Activated T-helper 2 cell treated with anti-CD3 and anti-CD28 coated beads, Interferon-gamma antibody, Interleukin-2, Interleukin-4, amounts not matched to agents 10 μg/mL and 5 μg/mL and 100 μg/mL, durations not matched to agents 14 hours and 24 hours and 36 hours (primary cell): ENCODE results near the gene PPP2R2C. TPM values are rescaled to one million over a fixed set of nuclear protein-coding genes. Genes with fewer than 3 reads are reported as not detected.
A peak's percentile ranks its signal among the peaks of the same experiment; 100 is the strongest.

Experiments
- DNase-seq: peaks from one replicate; pipeline ENCODE4 v3.0.0; 2021; ENCODE audit warnings: low spot score
- H3K27ac Mint-ChIP-seq: one replicate; pipeline ENCODE4 v1.8.0; 2021; ENCODE audit warnings: mixed read lengths
- H3K27me3 Mint-ChIP-seq: one replicate; pipeline ENCODE4 v1.8.0; 2021; ENCODE audit warnings: low read depth, mixed read lengths
- H3K36me3 Mint-ChIP-seq: one replicate; pipeline ENCODE4 v1.8.0; 2021; ENCODE audit warnings: low read depth, mixed read lengths
- H3K4me1 Mint-ChIP-seq: one replicate; pipeline ENCODE4 v1.8.0; 2021; ENCODE audit warnings: low read depth, mixed read lengths
- H3K4me3 Mint-ChIP-seq: one replicate; pipeline ENCODE4 v1.8.0; 2021; ENCODE audit warnings: low read depth, mild to moderate bottlenecking, moderate library complexity, mixed read lengths
- H3K9me3 Mint-ChIP-seq: one replicate; pipeline ENCODE4 v1.8.0; 2021; ENCODE audit warnings: mixed read lengths
- intact Hi-C: fragments of 100-400 bp; cut with micrococcal nuclease; formaldehyde crosslinking; loops from one replicate; pipeline ENCODE4 v1.15.1; 2023
- total RNA-seq: library from RNA; stranded (reverse); gene quantifications from 2 replicates; pipeline ENCODE4 v1.2.3, GENCODE V29; 2022

The PPP2R2C gene
- total RNA-seq, 1 donor from 2014 or later: not detected

GRCh38 chr4:6377626-6378492 is 94.6 kb downstream of the PPP2R2C start:
- no peaks in the 10 kb centered on the region for H3K4me1 Mint-ChIP-seq
- peaks cover 7% of the 10 kb centered on the region for H3K27me3 Mint-ChIP-seq
- intact Hi-C loops: no loop called here
- H3K36me3 Mint-ChIP-seq: no peaks in the 10 kb centered on the region
- no peaks in the 10 kb centered on the region for H3K9me3 Mint-ChIP-seq
- DNase-seq: no peak
- H3K27ac Mint-ChIP-seq: no peak overlapping the region
- no peak overlapping the region for H3K4me3 Mint-ChIP-seq

GRCh38 chr4:6375620-6376295 is 96.7 kb downstream of the PPP2R2C start:
- Mint-ChIP-seq H3K36me3 (no peaks in the 10 kb centered on the region), H3K4me3 (no peak overlapping the region), H3K27ac (no peak overlapping the region), H3K9me3 (no peaks in the 10 kb centered on the region), H3K27me3 (peaks cover 7% of the 10 kb centered on the region), H3K4me1 (no peaks in the 10 kb centered on the region)
- no peak for DNase-seq
- intact Hi-C loops: no loop called here

DNA sequence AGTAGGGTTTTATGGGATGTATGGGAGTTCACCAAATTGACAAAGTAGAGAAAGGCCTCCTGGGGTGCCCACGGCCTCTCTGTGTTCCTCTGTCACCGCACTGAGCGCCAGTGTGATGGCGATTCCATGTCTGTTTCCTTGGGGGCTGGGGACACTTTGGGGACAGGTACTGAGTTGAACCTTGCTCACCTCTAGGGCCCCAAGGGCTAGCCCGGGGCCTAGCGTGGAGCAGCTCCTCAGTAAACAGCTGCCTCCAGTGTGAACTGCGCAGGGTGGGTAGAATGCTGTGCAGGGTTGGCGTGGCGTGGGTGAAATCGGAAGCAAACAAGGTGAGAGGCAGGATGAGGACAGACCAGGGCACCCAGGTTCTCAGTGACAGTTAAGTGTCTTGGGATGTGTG is 97.8 kb downstream of the PPP2R2C start:
- intact Hi-C loops: no loop called here
- Mint-ChIP-seq H3K9me3 (no peaks in the 10 kb centered on the region), H3K27me3 (peaks cover 4% of the 10 kb centered on the region), H3K4me3 (no peak overlapping the region), H3K4me1 (no peaks in the 10 kb centered on the region), H3K36me3 (no peaks in the 10 kb centered on the region), H3K27ac (no peak overlapping the region)
- no peak for DNase-seq

DNA sequence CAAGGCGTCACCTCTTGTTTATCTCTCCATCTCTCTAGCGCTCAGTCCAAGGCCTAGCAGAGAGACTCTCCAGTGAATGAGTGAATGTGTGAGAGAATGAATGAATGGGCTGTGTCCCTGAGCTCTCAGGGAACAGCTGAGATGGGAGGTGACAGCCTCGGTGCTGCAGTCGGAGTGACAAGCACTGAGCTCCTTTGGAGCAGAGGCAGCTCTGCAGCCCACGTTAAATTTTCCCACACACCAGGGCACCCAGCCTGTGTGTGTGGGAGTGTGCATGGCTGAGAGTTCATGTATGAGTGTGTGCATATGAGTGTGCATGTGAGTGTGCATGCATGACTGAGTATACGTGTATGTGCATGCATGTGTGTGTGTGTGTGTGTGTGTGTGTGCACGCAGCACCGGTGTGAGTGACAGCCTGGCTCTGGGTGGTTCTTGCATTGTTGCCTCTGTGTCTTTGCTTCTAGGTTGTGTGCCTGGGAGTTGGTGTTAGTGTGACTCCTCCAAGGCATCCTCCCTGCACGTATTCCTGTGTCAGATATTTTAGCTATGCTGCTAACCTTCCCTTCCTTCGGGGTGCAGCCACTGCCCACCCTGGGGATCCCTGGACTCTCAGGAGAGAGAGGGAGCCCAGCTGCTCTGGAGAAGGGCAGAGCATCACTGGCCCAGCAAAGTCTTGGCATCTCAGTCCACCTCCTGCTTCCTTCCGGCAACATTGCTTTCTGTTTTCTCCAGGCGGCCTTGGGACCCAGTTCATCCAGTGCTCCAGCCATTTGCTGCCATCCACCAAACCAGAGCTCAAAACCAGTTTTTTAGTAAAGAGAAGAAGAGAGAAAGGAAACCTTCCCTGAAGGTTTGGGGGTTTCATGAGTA is 98.6 kb downstream of the PPP2R2C start:
- intact Hi-C loops: no loop called here
- Mint-ChIP-seq H3K9me3 (no peaks in the 10 kb centered on the region), H3K4me1 (no peaks in the 10 kb centered on the region), H3K27me3 (peaks cover under 1% of the 10 kb centered on the region), H3K36me3 (no peaks in the 10 kb centered on the region), H3K4me3 (no peak overlapping the region), H3K27ac (no peak overlapping the region)
- no peak for DNase-seq

GRCh38 chr4:6372649-6373525 is 99.5 kb downstream of the PPP2R2C start:
- Mint-ChIP-seq H3K27ac (no peak overlapping the region), H3K4me3 (no peak overlapping the region), H3K36me3 (no peaks in the 10 kb centered on the region), H3K4me1 (no peaks in the 10 kb centered on the region), H3K9me3 (no peaks in the 10 kb centered on the region), H3K27me3 (no peaks in the 10 kb centered on the region)
- intact Hi-C loops: no loop called here
- peak; percentile 11 for DNase-seq

GRCh38 chr4:6371812-6372211 is 100.6 kb downstream of the PPP2R2C start:
- H3K4me3 Mint-ChIP-seq: no peak overlapping the region
- no peak overlapping the region for H3K27ac Mint-ChIP-seq
- no peak for DNase-seq
- intact Hi-C loops: no loop called here
- H3K4me1 Mint-ChIP-seq: no peaks in the 10 kb centered on the region
- H3K27me3 Mint-ChIP-seq: no peaks in the 10 kb centered on the region
- H3K9me3 Mint-ChIP-seq: no peaks in the 10 kb centered on the region
- H3K36me3 Mint-ChIP-seq: no peaks in the 10 kb centered on the region

- DNase-seq: no peak
- no peaks in the 10 kb centered on the region for H3K4me1 Mint-ChIP-seq
- no peaks in the 10 kb centered on the region for H3K36me3 Mint-ChIP-seq
- no peaks in the 10 kb centered on the region for H3K9me3 Mint-ChIP-seq
- no peak overlapping the region for H3K4me3 Mint-ChIP-seq
- H3K27ac Mint-ChIP-seq: no peak overlapping the region
- intact Hi-C loops: no loop called here
- no peaks in the 10 kb centered on the region for H3K27me3 Mint-ChIP-seq
These were observed 101.1 kb downstream of the PPP2R2C start for GRCh38 chr4:6371271-6371670.

DNA sequence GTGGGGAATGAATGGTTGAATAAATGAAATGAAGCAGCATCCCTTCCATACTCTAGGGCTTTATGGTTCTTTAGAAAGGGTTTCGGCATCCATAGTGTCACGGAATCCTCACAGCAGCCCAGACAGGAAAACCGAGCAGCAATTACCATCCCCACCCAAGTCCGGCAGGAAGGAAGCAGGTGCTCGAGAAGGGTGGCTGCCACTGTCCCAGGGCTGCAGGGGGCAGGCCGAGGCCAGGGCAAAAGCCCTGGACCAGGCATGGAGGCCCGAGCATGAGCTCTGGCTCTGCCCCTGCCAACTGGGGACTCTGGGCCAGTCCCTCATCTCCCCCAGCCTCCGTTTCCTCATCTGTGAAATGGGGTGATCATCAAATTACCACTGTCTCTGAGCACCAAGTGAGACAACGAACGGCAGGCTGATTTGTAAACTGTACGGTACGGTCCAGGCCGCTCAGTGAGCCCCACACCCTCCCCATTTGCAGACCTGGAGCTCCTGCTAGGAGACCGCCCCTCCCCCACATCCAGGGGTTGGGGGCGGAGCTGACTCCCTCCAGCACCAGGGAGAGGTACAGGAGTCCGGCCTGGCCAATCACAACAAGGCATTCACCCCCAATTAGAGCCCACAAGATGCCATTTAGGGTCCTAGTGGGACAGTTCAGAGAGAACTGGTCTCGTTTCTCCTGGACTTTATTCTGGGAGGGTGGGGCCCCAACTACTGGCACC is 102.3 kb downstream of the PPP2R2C start:
- Mint-ChIP-seq H3K36me3 (no peaks in the 10 kb centered on the region), H3K27ac (no peak overlapping the region), H3K9me3 (no peaks in the 10 kb centered on the region), H3K27me3 (no peaks in the 10 kb centered on the region), H3K4me1 (no peaks in the 10 kb centered on the region), H3K4me3 (no peak overlapping the region)
- no peak for DNase-seq
- intact Hi-C loops: no loop called here

- Mint-ChIP-seq H3K4me3 (no peak overlapping the region), H3K4me1 (no peaks in the 10 kb centered on the region), H3K27ac (no peak overlapping the region), H3K9me3 (no peaks in the 10 kb centered on the region), H3K27me3 (no peaks in the 10 kb centered on the region), H3K36me3 (no peaks in the 10 kb centered on the region)
- no peak for DNase-seq
- intact Hi-C loops: no loop called here
These were observed 102.9 kb downstream of the PPP2R2C start for GRCh38 chr4:6369511-6369910.

DNA sequence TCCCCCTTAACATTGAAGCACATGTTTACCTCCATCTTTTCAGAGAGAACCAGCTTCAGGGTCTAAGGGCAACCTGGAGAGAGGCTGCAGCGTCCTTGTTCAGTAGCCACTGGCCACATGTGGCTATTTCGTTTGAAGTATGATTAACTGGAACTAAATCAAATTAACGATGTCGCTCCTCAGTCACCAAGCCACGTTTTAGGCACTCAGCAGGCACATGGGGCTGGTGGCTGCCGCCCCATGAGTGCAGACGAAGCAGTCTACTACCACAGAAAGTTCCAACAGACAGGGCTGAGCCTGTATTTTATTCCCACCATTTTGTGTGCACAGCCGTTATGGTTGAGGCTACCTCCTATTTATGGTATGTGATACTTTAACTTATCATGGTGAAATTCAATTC is 103.4 kb downstream of the PPP2R2C start:
- Mint-ChIP-seq H3K36me3 (no peaks in the 10 kb centered on the region), H3K4me3 (no peak overlapping the region), H3K27me3 (no peaks in the 10 kb centered on the region), H3K9me3 (no peaks in the 10 kb centered on the region), H3K4me1 (no peaks in the 10 kb centered on the region), H3K27ac (no peak overlapping the region)
- DNase-seq: no peak
- intact Hi-C loops: no loop called here

GRCh38 chr4:6368601-6369000 is 103.8 kb downstream of the PPP2R2C start:
- Mint-ChIP-seq H3K36me3 (no peaks in the 10 kb centered on the region), H3K4me3 (no peak overlapping the region), H3K4me1 (no peaks in the 10 kb centered on the region), H3K27me3 (no peaks in the 10 kb centered on the region), H3K9me3 (no peaks in the 10 kb centered on the region), H3K27ac (no peak overlapping the region)
- DNase-seq: no peak
- intact Hi-C loops: no loop called here

GRCh38 chr4:6368096-6368495 is 104.3 kb downstream of the PPP2R2C start:
- no peak overlapping the region for H3K27ac Mint-ChIP-seq
- no peaks in the 10 kb centered on the region for H3K27me3 Mint-ChIP-seq
- no peak for DNase-seq
- H3K4me3 Mint-ChIP-seq: no peak overlapping the region
- H3K36me3 Mint-ChIP-seq: no peaks in the 10 kb centered on the region
- intact Hi-C loops: no loop called here
- H3K4me1 Mint-ChIP-seq: no peaks in the 10 kb centered on the region
- no peaks in the 10 kb centered on the region for H3K9me3 Mint-ChIP-seq
